Measurements from ENCODE around the gene GPS1.

Gene GPS1

DNA sequence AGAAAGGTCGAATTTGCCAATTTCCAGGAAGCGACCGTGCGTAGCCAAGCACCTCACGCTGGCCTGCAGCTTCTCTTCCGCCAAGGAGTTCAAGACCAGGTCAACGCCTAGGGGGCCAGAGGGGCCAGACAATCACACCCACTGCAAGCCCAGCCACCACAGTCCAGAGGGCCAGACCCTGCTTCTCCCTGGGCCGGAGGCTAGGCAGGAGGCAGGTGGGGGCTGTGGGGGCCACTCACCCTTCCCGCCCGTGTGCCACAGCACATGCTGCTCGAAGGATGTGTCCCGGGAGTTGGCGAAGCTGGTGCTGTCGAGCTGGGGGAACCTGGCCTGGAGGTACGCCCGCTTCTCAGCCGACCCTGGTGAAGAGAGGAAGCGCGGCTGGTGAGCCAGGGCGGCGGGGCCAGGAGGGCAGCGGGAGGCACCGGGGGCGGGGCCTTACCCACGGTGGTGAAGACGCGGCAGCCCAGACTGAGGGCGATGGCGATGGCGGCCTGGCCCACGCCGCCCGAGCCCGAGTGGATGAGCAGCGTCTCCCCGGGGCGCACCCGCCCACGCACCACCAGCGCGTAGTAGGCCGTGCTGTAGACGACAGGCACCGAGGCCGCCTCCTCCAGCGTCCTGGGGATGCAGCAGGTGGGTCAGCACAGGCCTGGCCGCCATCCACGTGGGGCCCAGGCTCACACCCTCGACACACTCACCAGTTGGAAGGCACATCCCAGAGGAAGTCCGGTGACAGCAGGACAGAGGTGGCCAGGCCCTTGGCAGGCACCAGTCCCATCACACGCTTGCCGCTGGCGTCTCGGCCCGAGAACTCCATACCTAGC is 32.0 kb downstream of the GPS1 start:
- no peaks in the 10 kb centered on the region for H3K9me2 ChIP-seq (replicated peaks; ENCODE audit: low read depth, low read length)
- peaks cover 5% of the 10 kb centered on the region; the same call in 1 of the 2 replicates for H3K79me2 ChIP-seq (ENCODE audit: insufficient read depth, low read length)
- no peak overlapping the region for H3K4me2 ChIP-seq (ENCODE audit: low read depth, low read length, poor library complexity, severe bottlenecking)
- no peak overlapping the region for H3K4me3 ChIP-seq (ENCODE audit: low read length, poor library complexity, severe bottlenecking)
- H3F3A ChIP-seq (ENCODE audit: low read depth) = no peaks in the 10 kb centered on the region
- H3K9ac ChIP-seq (ENCODE audit: low read depth, low read length, poor library complexity, severe bottlenecking) = no peak overlapping the region
- peaks cover 94% of the 10 kb centered on the region; the same call in 1 of the 2 replicates for H3K36me3 ChIP-seq (ENCODE audit: insufficient read depth, low read length)
- peaks cover 18% of the 10 kb centered on the region for H4K20me1 ChIP-seq (ENCODE audit: insufficient read depth, low read length, poor library complexity, severe bottlenecking)
- H3K27me3 ChIP-seq (ENCODE audit: insufficient read depth, low read length, poor library complexity, severe bottlenecking) = no peaks in the 10 kb centered on the region
- H2AFZ ChIP-seq (ENCODE audit: low read length) = no peak overlapping the region
- no peak for TF ChIP-seq EZH2phosphoT487 (IDR thresholded peaks at IDR 0.05; ENCODE audit: borderline replicate concordance)
- TF ChIP-seq, protein P1, sequence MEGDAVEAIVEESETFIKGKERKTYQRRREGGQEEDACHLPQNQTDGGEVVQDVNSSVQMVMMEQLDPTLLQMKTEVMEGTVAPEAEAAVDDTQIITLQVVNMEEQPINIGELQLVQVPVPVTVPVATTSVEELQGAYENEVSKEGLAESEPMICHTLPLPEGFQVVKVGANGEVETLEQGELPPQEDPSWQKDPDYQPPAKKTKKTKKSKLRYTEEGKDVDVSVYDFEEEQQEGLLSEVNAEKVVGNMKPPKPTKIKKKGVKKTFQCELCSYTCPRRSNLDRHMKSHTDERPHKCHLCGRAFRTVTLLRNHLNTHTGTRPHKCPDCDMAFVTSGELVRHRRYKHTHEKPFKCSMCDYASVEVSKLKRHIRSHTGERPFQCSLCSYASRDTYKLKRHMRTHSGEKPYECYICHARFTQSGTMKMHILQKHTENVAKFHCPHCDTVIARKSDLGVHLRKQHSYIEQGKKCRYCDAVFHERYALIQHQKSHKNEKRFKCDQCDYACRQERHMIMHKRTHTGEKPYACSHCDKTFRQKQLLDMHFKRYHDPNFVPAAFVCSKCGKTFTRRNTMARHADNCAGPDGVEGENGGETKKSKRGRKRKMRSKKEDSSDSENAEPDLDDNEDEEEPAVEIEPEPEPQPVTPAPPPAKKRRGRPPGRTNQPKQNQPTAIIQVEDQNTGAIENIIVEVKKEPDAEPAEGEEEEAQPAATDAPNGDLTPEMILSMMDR (conservative IDR thresholded peaks at IDR 0.05; ENCODE audit: low read length) = no peak
- H3K9me3 ChIP-seq (ENCODE audit: insufficient read depth, low read depth, low read length) = no peaks in the 10 kb centered on the region
- no peaks in the 10 kb centered on the region for H3K4me1 ChIP-seq (ENCODE audit: insufficient read depth, low read length, poor library complexity, severe bottlenecking)

DNA sequence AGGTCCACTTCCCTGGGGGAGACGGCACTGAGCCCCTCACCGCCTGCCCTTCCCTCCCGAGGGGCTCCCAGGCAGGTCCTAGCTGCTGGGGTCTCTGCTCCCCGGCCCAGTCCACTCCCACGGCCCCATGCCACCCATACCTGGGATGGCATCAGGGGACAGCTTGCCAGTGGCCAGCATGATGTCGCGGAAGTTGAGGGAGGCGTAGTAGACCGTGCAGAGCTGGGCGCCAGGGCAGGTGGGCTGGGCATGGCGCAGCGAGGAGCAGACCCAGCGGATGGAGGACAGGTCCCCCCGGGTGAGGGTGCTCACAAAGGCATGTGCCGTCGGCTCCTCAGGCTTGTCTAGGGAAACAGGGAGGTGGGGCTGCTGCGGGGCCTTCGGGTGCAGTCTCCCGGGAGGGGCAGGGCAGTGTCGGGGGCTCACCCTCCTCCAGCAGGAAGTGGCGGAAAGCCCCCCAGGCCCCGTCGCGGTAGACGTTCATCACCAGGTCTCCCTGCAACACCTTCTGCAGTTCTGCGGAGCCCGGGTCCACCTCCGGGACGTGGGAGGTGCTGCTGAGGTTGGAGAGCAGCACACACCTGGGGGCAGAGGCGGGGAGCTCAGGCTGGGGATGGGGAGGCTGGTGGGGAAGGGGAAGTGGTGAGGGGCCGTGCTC is 32.8 kb downstream of the GPS1 start:
- TF ChIP-seq EZH2phosphoT487 (IDR thresholded peaks at IDR 0.05; ENCODE audit: borderline replicate concordance) = no peak
- TF ChIP-seq, protein P1 (conservative IDR thresholded peaks at IDR 0.05; ENCODE audit: low read length) = no peak
- peaks cover 7% of the 10 kb centered on the region; the same call in 1 of the 2 replicates for H3K79me2 ChIP-seq (ENCODE audit: insufficient read depth, low read length)
- no peak overlapping the region for H3K4me3 ChIP-seq (ENCODE audit: low read length, poor library complexity, severe bottlenecking)
- no peaks in the 10 kb centered on the region for H3K9me2 ChIP-seq (replicated peaks; ENCODE audit: low read depth, low read length)
- no peak overlapping the region for H3K9ac ChIP-seq (ENCODE audit: low read depth, low read length, poor library complexity, severe bottlenecking)
- H2AFZ ChIP-seq (ENCODE audit: low read length) = no peak overlapping the region
- no peaks in the 10 kb centered on the region for H3K9me3 ChIP-seq (ENCODE audit: insufficient read depth, low read depth, low read length)
- no peaks in the 10 kb centered on the region for H3F3A ChIP-seq (ENCODE audit: low read depth)
- H3K4me2 ChIP-seq (ENCODE audit: low read depth, low read length, poor library complexity, severe bottlenecking) = no peak overlapping the region
- peaks cover 22% of the 10 kb centered on the region for H4K20me1 ChIP-seq (ENCODE audit: insufficient read depth, low read length, poor library complexity, severe bottlenecking)
- H3K4me1 ChIP-seq (ENCODE audit: insufficient read depth, low read length, poor library complexity, severe bottlenecking) = no peaks in the 10 kb centered on the region
- no peaks in the 10 kb centered on the region for H3K27me3 ChIP-seq (ENCODE audit: insufficient read depth, low read length, poor library complexity, severe bottlenecking)
- H3K36me3 ChIP-seq (ENCODE audit: insufficient read depth, low read length) = peaks cover 97% of the 10 kb centered on the region; the same call in 1 of the 2 replicates

DNA sequence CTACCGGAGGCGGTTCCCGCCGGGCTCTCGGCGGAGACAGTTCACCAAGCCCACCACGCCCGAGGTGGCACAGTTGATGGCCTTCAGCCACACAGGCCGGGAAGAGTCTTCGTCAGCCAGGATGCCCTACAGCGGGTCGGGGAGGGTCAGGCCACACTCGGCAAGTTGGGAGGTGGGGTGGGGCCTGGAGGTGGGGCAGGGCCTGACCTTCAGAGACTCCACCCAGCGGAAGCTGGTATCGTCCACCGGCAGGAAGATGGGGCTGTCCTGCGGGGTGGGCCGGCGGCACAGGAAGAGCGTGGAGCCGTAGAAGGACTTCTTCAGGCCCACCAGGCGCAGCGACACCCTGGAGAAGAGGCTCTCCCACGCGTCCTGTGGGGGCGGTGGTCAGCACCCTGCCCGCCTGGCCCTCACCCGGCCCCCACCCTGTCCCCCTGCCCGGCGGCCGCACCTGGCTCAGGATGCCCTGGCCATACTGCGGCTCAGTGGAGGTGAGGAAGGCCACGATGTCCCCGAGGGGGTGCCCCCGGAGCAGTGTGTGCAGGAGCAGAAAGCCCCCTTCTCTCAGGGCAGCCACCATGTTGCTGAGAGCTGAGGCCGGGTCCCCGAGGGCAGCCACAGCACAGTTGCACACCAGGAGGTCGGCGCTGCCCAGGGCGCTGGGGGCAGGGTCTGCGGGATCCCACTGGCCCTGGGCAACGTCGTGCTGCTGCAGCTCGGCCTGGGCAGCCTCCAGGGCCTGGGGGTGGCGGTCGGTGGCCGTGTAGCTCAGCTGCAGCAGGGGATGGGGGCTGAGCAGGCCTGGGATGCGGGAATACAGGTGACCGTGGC is 33.5 kb downstream of the GPS1 start:
- Histone ChIP-seq H3K4me1 (ENCODE audit: insufficient read depth, low read length, poor library complexity, severe bottlenecking) (no peaks in the 10 kb centered on the region), H4K20me1 (ENCODE audit: insufficient read depth, low read length, poor library complexity, severe bottlenecking) (peaks cover 28% of the 10 kb centered on the region), H3K4me2 (ENCODE audit: low read depth, low read length, poor library complexity, severe bottlenecking) (no peak overlapping the region), H3K36me3 (ENCODE audit: insufficient read depth, low read length) (peaks cover 97% of the 10 kb centered on the region; the same call in 1 of the 2 replicates), H3K4me3 (ENCODE audit: low read length, poor library complexity, severe bottlenecking) (no peak overlapping the region), H3K9me2 (replicated peaks; ENCODE audit: low read depth, low read length) (no peaks in the 10 kb centered on the region), H2AFZ (ENCODE audit: low read length) (no peak overlapping the region), H3K79me2 (ENCODE audit: insufficient read depth, low read length) (peaks cover 12% of the 10 kb centered on the region; the same call in 1 of the 2 replicates), H3K9me3 (ENCODE audit: insufficient read depth, low read depth, low read length) (no peaks in the 10 kb centered on the region), H3K9ac (ENCODE audit: low read depth, low read length, poor library complexity, severe bottlenecking) (no peak overlapping the region), H3F3A (ENCODE audit: low read depth) (no peaks in the 10 kb centered on the region), H3K27me3 (ENCODE audit: insufficient read depth, low read length, poor library complexity, severe bottlenecking) (no peaks in the 10 kb centered on the region)
- no peak for TF ChIP-seq EZH2phosphoT487 (IDR thresholded peaks at IDR 0.05; ENCODE audit: borderline replicate concordance)
- TF ChIP-seq, protein P1 (conservative IDR thresholded peaks at IDR 0.05; ENCODE audit: low read length) = no peak
